ENCODE results near the gene GDI1. TPM values are rescaled to one million over a fixed set of nuclear protein-coding genes. Genes with fewer than 3 reads are reported as not detected.

The GDI1 gene
- total and polyA plus RNA-seq, 2 experiments from 2014 or later = 131 to 190 TPM

- H3K9me3 ChIP-seq (ENCODE audit: low read depth) = no peaks in the 10 kb centered on the region
- H3K4me1 ChIP-seq (ENCODE audit: low read depth) = no peaks in the 10 kb centered on the region
- no peaks in the 10 kb centered on the region for H3K36me3 ChIP-seq
- peak in 1 of 2 donors; percentile 8 for DNase-seq (ENCODE audit: low read depth in 1 of 2, low spot score in 1 of 2)
- no peaks in the 10 kb centered on the region for H3K27me3 ChIP-seq
- peak overlapping the region; percentile 51 for H3K27ac ChIP-seq
- no peak for TF ChIP-seq CTCF (IDR thresholded peaks at IDR 0.05; ENCODE audit: low read depth, low read length)
- H3K4me3 ChIP-seq = peak overlapping the region; percentile 60
These were observed 6.5 kb downstream of the GDI1 start for GRCh38 chrX:154443479-154443910.

GRCh38 chrX:154443992-154444754 lies 7.2 kb downstream of the GDI1 start, which contains the start of gene FAM50A:
Gene FAM50A (plus strand): TSS chrX:154444141. CDS start chrX:154444236, 95 bp downstream.
- Histone ChIP-seq H3K27me3 (no peaks in the 10 kb centered on the region), H3K4me3 (peak within 1 kb of the TSS; percentile 60), H3K27ac (peak within 1 kb of the TSS; percentile 72), H3K36me3 (no peaks in the 10 kb centered on the region), H3K4me1 (ENCODE audit: low read depth) (no peaks in the 10 kb centered on the region), H3K9me3 (ENCODE audit: low read depth) (no peaks in the 10 kb centered on the region)
- TF ChIP-seq CTCF (IDR thresholded peaks at IDR 0.05; ENCODE audit: low read depth, low read length) = no peak
- peak; percentile 64 to 74 for DNase-seq (ENCODE audit: low read depth in 1 of 2, low spot score in 1 of 2)

GRCh38 chrX:154444755-154445246 lies 7.8 kb downstream of the GDI1 start:
- Histone ChIP-seq H3K36me3 (no peaks in the 10 kb centered on the region), H3K27me3 (no peaks in the 10 kb centered on the region), H3K4me1 (ENCODE audit: low read depth) (no peaks in the 10 kb centered on the region), H3K27ac (no peak overlapping the region), H3K4me3 (peak overlapping the region; percentile 60), H3K9me3 (ENCODE audit: low read depth) (no peaks in the 10 kb centered on the region)
- TF ChIP-seq CTCF (IDR thresholded peaks at IDR 0.05; ENCODE audit: low read depth, low read length) = no peak
- DNase-seq (ENCODE audit: low read depth in 1 of 2, low spot score in 1 of 2) = no peak

- no peaks in the 10 kb centered on the region for H3K36me3 ChIP-seq
- H3K4me1 ChIP-seq (ENCODE audit: low read depth) = no peaks in the 10 kb centered on the region
- no peak overlapping the region for H3K27ac ChIP-seq
- H3K4me3 ChIP-seq = no peak overlapping the region
- DNase-seq (ENCODE audit: low read depth in 1 of 2, low spot score in 1 of 2) = no peak
- H3K27me3 ChIP-seq = no peaks in the 10 kb centered on the region
- H3K9me3 ChIP-seq (ENCODE audit: low read depth) = no peaks in the 10 kb centered on the region
- no peak for TF ChIP-seq CTCF (IDR thresholded peaks at IDR 0.05; ENCODE audit: low read depth, low read length)
These were observed 8.8 kb downstream of the GDI1 start for GRCh38 chrX:154445776-154446175.

DNA sequence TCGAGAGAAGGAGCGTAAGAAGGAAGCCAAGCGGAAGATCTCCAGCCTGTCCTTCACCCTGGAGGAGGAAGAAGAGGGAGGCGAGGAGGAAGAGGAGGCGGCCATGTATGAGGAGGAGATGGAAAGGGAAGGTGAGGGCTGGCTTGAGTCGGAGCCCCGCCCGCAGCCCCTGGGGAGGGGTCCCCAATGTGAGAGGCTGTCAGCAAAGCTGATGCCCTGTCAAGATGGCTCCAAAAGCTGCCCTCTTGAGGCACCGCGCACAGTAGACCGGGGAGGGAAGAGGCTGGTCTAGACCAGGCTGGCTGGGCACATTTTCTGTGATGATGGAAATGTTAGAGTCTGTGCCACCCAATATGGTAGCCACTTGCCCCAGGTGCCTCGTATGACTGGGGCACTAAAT lies 9.5 kb downstream of the GDI1 start:
- DNase-seq (ENCODE audit: low read depth in 1 of 2, low spot score in 1 of 2) = no peak
- H3K36me3 ChIP-seq = no peaks in the 10 kb centered on the region
- no peaks in the 10 kb centered on the region for H3K9me3 ChIP-seq (ENCODE audit: low read depth)
- no peak overlapping the region for H3K27ac ChIP-seq
- H3K4me3 ChIP-seq = no peak overlapping the region
- no peaks in the 10 kb centered on the region for H3K27me3 ChIP-seq
- TF ChIP-seq CTCF (IDR thresholded peaks at IDR 0.05; ENCODE audit: low read depth, low read length) = no peak
- H3K4me1 ChIP-seq (ENCODE audit: low read depth) = no peaks in the 10 kb centered on the region
